Glutamatergic neuron (in vitro differentiated cells): ENCODE results near the gene RPP40. TPM values are rescaled to one million over a fixed set of nuclear protein-coding genes. Genes with fewer than 3 reads are reported as not detected.
A peak's percentile ranks its signal among the peaks of the same experiment; 100 is the strongest.

ENCODE experiments used
- DNase-seq: peaks from one replicate; pipeline ENCODE4 v3.0.0; 2022
- H3K27ac Mint-ChIP-seq: one replicate; pipeline ENCODE4 v1.8.0; 2020; ENCODE audit warnings: mild to moderate bottlenecking, mixed read lengths, inconsistent platforms; ENCODE audit not compliant: unreplicated experiment
- H3K27me3 Mint-ChIP-seq: one replicate; pipeline ENCODE4 v1.8.0; 2020; ENCODE audit warnings: mild to moderate bottlenecking, moderate library complexity, mixed read lengths, inconsistent platforms; ENCODE audit not compliant: unreplicated experiment
- H3K36me3 Mint-ChIP-seq: one replicate; pipeline ENCODE4 v1.8.0; 2020; ENCODE audit warnings: mild to moderate bottlenecking, mixed read lengths, inconsistent platforms; ENCODE audit not compliant: unreplicated experiment
- H3K4me1 Mint-ChIP-seq: one replicate; pipeline ENCODE4 v1.8.0; 2020; ENCODE audit warnings: mild to moderate bottlenecking, low read depth, mixed read lengths, inconsistent platforms; ENCODE audit not compliant: unreplicated experiment
- H3K4me3 Mint-ChIP-seq: one replicate; pipeline ENCODE4 v1.8.0; 2020; ENCODE audit warnings: mild to moderate bottlenecking, mixed read lengths, inconsistent platforms; ENCODE audit not compliant: unreplicated experiment
- H3K9me3 Mint-ChIP-seq: one replicate; pipeline ENCODE4 v1.8.0; 2020; ENCODE audit warnings: mild to moderate bottlenecking, moderate library complexity, mixed read lengths, inconsistent platforms; ENCODE audit not compliant: unreplicated experiment
- CTCF ChIP-seq: fragments of 200-600 bp; sonication (generic); IDR thresholded peaks from one replicate; pipeline ENCODE4 v1.5.0; 2021; ENCODE audit not compliant: partially characterized antibody, unreplicated experiment
- total RNA-seq: library from RNA; stranded (reverse); fragmentation: NEBNext Ultra II Directional; extraction: Animal tissue kit (Norgen Biotek cat#: 25700); gene quantifications from one replicate; pipeline ENCODE4 v1.2.1, GENCODE V29; 2021; ENCODE audit not compliant: unreplicated experiment

RPP40 gene
- total RNA-seq, 1 donor from 2014 or later, result 6.9 TPM

GRCh38 chr6:4950836-4951533 is 52.9 kb downstream of the RPP40 start:
- no peak overlapping the region for H3K4me3 Mint-ChIP-seq
- H3K27ac Mint-ChIP-seq, result no peak overlapping the region
- H3K9me3 Mint-ChIP-seq, result peaks cover 12% of the 10 kb centered on the region
- peaks cover 3% of the 10 kb centered on the region for H3K4me1 Mint-ChIP-seq
- TF ChIP-seq CTCF, result no peak
- peaks cover 15% of the 10 kb centered on the region for H3K36me3 Mint-ChIP-seq
- peaks cover 4% of the 10 kb centered on the region for H3K27me3 Mint-ChIP-seq
- no peak for DNase-seq

- Mint-ChIP-seq H3K4me1 (peaks cover 3% of the 10 kb centered on the region), H3K36me3 (peaks cover 15% of the 10 kb centered on the region), H3K9me3 (peaks cover 13% of the 10 kb centered on the region), H3K27me3 (peaks cover 4% of the 10 kb centered on the region), H3K4me3 (no peak overlapping the region), H3K27ac (no peak overlapping the region)
- DNase-seq, result no peak
- TF ChIP-seq CTCF, result no peak
Observed at GRCh38 chr6:4950076-4950475, 53.8 kb downstream of the RPP40 start.

- H3K4me3 Mint-ChIP-seq, result peak overlapping the region; percentile 15
- peaks cover 20% of the 10 kb centered on the region for H3K9me3 Mint-ChIP-seq
- no peak overlapping the region for H3K27ac Mint-ChIP-seq
- DNase-seq, result no peak
- peaks cover 6% of the 10 kb centered on the region for H3K27me3 Mint-ChIP-seq
- no peak for TF ChIP-seq CTCF
- peaks cover 15% of the 10 kb centered on the region for H3K36me3 Mint-ChIP-seq
- peaks cover 3% of the 10 kb centered on the region for H3K4me1 Mint-ChIP-seq
Observed at GRCh38 chr6:4948781-4949450, 54.9 kb downstream of the RPP40 start.

GRCh38 chr6:4947716-4948115 is 56.1 kb downstream of the RPP40 start:
- Mint-ChIP-seq H3K27me3 (peaks cover 6% of the 10 kb centered on the region), H3K4me1 (peaks cover 13% of the 10 kb centered on the region), H3K4me3 (no peak overlapping the region), H3K9me3 (peaks cover 23% of the 10 kb centered on the region), H3K27ac (no peak overlapping the region), H3K36me3 (peaks cover 12% of the 10 kb centered on the region)
- no peak for DNase-seq
- TF ChIP-seq CTCF, result no peak

GRCh38 chr6:4946521-4946920 is 57.3 kb downstream of the RPP40 start:
- Mint-ChIP-seq H3K36me3 (peaks cover 12% of the 10 kb centered on the region), H3K27ac (no peak overlapping the region), H3K27me3 (peaks cover 6% of the 10 kb centered on the region), H3K9me3 (peaks cover 23% of the 10 kb centered on the region), H3K4me3 (no peak overlapping the region), H3K4me1 (peaks cover 23% of the 10 kb centered on the region)
- no peak for TF ChIP-seq CTCF
- no peak for DNase-seq
